COLO668 (cell line): ENCODE data around the gene PROK2.
A peak's percentile ranks its signal among the peaks of the same experiment; 100 is the strongest.

ENCODE experiments used
- DNase-seq: peaks from one replicate; lab custom pipeline; 2025; ENCODE audit not compliant: unreplicated experiment; lab: John Stamatoyannopoulos, UW

Gene PROK2

DNA sequence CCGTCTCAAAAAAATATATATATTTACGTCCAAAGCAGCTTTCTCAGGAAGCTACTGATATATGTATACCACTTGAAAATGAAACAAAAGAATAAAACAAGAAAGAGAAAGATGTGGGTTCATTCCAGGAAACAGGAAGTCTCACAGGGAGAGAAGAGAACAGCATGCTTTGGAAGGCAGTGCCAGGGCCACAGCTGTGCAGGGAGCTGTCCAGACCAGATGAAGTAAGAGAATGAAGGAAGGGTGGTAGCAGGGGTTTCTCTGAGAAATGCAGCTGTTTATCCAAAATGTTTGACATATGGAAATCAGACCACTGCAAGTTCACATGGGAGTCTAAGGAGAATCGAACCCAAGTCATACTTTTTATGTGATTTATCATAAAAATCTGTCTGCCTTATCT lies 40.2 kb downstream of the PROK2 start:
- no peak for DNase-seq

DNA sequence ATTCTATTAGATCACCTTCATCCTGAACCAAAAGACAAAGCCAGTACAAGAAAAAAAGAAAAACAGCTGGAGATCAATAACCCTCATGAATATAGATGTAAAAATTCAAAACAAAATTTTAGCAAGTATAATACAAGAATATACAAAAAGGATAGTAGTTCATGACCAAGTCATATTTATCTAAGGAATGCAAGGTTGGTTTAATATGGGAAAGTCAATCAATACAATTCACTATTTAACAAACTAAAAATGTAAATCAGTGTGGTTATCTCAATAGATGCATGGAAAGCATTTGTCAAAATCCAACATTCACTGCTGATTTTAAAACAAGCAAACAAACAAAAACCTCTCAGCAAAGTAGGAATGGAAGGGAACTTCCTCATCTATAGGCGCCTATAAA lies 42.3 kb downstream of the PROK2 start:
- no peak for DNase-seq

DNA sequence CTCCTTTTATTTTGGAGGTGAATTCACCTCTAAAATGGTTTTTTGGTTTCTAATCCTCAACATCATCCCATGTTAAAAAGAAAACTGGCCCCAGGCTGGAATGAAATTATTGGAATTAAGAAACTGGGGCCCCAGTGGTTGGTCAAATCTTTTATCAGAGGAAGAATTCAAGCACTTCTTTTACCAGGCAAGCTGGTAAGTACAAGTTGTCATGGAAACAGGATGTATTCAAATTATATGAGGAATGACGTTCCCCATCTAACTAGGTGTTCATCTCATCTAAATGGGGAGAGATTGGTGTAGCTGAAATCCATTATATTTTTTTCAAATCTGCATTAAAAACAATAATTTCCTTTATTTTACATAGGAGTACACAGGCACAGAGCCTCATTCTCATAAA lies 50.1 kb downstream of the PROK2 start:
- no peak for DNase-seq

DNA sequence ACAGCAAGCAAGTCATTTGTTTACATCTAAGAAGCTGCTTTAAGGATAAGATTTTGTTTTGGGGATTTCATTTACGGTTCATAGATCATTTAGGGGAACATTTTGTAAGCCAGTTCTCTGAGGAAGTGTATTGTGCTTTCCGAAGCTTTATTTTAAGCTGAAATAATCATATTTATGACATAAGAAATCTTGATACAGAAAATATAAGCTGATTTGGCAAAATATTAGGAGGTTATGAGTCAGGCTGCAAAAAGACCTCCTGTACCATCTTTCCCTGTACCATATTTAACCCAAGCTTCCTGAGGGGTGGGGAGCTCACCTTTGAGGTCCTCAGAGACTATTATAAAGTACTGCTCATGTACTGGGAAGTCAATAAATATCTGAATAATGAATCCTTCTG lies 51.6 kb downstream of the PROK2 start:
- no peak for DNase-seq

DNA sequence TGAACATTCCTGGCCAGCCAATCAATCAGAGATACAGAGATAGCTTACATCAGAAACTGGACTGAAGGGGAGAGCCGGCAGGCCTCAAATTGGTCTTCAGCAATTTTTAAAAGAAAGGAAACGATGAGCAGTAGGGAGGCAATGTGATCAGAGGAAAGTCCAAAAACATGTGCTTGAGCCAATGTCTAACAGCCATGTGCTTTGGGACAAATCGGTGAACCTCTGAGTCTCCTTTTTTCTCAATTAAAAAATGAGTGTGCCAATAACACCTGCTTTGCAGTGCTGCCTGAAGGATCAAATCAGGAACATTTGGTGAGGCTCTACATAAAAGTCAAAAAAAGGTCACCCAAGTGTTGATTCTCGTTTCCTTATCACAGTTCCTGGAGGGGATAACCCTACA lies 52.3 kb downstream of the PROK2 start:
- DNase-seq = no peak

DNA sequence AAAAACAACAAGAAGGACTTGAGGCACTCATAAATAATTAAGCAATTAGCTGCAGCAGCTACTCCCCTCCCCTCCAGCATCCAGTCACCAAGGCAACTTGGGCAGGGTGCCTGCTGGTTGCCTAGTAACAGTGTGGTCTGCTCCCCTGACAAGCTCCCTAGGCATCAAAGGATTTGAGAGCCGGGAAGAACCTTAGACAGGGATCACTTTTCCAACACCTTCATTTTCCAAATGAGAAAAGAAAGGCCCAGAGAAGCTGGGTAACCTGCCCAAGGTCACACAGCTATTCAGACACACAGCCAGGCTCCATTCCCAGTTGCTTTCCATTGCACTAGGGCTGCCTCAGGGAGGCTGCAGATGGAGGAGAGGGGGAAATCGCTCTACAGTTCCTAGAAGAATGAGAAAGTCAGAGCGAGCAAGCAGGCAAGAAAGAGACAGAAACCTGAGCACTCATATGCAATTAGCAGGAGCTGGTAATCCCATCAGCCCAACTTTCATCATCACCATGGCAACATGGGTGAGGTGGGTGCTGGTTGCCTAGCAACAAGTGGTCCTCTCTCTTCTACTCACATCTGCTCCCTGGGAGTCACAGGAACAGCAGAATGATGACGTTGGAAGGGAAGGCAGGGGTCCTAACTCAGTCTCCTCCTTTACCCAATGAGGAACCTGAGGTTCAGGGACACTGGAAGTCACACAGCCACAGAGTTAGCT lies 56.2 kb downstream of the PROK2 start:
- DNase-seq = peak; percentile 15

DNA sequence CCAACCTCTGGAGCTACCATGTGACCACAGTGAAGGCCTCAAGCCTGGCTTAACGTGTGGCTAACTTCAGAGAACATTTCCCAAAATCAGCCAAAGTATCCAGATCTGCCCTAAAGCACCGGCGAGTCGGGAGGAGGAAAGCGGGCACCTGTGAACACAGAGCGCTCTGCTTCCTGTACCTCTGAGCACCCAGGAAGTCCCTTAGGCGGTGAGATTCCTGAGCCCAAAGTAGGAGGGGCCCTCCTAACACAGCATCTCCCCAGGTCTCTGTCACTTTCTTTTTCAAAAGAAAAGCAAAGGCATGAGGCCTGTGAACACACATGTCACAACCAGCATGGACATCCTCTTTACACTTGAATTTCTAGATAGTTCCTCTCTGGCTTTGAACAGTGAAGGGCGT lies 58.8 kb downstream of the PROK2 start:
- peak; percentile 16 for DNase-seq

DNA sequence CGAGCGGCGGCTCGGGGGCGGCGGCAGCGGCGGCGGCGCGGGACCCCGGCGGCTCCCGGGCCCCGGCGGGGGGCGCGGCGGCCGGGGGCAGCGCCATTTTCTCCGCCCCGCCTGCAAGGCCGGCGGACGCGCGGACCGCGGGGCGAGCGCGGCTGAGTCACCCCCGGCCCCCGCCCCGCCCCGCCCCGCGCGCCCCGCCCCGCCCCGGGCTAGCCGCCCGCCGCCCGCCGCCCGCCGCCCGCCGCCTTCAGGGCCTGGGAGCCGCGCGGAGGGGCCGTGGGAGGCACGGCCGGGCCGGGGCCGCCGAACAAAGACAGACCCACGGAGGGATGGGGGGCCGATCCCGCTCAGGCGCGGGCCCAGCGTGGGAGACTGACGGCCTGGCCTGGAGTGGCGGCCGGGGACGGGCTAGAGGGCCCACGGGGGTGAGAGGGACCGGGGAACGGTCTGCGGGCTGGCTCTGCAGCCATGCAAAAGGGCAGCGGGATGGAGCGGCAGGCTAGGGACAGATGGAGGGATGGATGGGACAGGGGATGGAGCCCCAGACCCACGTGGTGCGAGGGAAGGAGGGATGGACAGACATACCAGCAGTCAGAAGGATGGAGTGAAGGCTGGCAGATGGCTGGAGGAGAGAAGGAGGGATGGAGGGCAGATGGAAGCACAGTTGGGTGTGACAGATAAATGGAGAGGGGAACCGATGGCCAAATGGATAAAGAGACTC lies 59.5 kb downstream of the PROK2 start, which contains the start of gene EIF4E3:
Gene EIF4E3 (minus strand): TSS at position 132 of the 721 bp plus-strand sequence. CDS start 35 bp downstream, at position 97.
- DNase-seq = peak; percentile 64

DNA sequence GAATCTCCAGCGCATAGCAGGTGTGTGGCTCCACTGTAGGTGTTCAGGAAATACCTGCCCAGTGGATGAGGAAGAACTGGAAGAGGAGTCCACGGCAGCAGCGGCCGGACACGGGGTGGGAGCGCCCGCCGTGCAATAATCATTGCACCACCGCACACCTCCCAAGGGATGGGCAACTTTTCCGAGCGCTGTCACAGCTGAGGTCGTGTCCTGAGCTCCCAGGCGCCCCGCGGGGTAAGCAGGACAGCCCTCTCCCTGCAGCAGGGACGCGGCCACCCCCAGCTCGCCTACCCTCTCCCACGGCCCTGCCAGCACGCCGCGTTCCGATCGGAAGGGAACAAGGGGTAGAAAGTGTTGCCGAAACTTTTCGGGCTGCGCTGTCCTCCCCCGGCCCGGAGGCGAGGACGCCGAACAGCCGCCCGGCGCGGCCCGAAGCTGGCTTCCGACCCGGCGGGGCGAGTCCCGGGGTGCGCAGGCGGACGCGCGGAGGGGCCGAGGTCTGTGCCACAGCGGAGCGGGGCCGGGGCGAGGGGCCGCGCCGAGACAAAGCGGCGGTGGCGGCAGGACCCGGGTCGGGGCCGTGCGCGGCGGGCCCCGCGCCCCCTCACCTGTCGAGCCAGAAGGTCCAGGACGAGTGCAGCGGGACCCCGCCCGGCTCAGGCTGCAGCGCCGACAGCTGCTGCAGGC lies 60.2 kb downstream of the PROK2 start:
- DNase-seq = peak; percentile 53

DNA sequence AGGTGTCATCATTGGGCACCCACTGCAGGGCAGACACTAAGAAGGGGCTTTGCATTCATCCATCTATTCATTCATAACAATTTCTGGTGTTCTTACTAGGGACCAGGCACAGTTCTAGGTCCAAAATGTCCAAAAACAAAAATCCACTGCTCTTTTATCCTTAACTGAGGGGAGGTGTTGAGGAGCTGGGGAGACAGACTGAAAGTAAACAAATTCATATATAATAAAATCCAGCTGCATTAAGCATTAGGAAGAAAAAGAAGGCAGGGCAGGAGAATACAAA lies 60.8 kb downstream of the PROK2 start:
- DNase-seq = no peak

DNA sequence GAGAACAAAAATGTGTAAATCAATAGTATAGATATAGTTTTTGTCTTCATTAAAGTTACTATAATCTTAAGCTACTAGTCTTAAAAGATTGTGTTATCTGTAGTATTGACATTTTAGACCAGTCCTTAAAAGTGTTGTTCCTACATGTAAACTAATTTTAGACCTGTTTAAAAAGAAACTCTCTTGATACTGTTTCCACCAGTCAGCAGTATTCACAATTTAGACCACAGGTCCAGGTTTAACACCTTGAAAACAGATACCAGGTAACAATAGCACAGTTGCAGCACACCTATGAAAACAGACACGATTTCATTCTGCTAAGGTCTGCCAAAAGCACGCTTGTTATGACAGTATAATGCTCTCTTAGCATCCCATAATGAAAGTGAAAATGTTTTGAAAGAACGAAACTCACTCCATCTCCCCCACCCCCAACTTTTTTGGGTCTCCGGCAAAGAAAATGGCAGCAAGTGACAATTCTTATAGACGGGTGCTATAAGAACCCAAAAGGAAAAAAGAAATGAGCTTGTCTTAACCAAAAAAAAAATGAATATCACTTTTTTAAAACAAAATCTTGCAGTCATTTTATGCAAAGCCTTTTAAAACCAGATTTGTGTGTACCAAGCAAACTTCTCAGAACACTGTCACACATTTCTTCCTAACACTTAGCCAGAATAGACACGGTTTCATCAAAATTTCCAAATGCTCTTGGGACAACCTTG lies 61.3 kb downstream of the PROK2 start:
- no peak for DNase-seq

DNA sequence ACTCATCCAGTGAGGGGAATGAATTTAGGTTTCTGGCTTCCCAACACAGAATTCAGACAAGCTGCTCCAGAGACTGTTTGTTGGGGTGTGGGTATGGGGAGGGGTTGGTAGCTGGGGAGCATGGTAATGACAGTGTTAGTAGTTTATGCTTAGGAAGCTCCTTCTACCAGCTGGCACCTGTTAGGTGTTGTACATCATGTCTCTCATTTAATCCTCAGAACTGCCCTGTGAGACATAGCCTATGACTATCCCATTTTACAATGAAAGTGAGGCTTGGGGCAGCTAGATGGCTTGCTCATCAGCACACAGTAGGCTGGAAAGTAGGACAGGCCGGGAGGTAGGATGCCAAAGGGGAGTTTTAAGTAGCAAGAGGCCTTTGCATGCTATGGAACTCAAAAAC lies 62.3 kb downstream of the PROK2 start:
- DNase-seq = no peak
